HL-60/S4 (cell line): ENCODE measurements around the gene FXYD6.
"Not testable (repeated sequence)": the region's sequence is repeated elsewhere in the genome, so short reads cannot be mapped to it uniquely, and the experiment has no call there.

Experiments
- in situ Hi-C: fragments of 300-500 bp; cut with MboI; formaldehyde crosslinking; loops from 2 replicates; pipeline ENCODE4 v1.14.3; 2022; ENCODE audit warnings: low sequenced_read_pairs

FXYD6 gene

GRCh38 chr11:117871784-117872183, 4.7 kb downstream of the FXYD6 start:
- in situ Hi-C loops: no loop called here

DNA sequence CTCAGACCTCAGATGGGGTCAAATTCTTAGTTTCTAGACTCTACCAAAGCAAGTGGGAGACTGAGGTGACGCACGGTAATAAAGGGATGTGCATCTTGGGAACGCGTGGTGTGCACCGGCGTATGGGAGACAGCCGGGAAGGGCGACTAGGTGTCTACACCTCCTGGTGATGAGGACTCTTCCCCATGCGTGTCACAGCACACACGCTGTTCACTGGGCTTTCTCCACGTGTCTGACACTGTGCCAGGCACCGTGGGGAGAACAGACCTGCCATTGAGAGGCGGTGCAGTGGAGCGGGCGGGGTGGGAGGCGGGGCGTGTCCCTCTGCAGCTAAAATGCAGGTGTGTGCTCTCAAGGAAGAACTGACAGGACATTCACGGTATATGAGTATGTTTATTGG, 5.3 kb downstream of the FXYD6 start:
- in situ Hi-C loops: no loop called here

GRCh38 chr11:117870103-117870952, 6.1 kb downstream of the FXYD6 start:
- in situ Hi-C loops: no loop called here

GRCh38 chr11:117869604-117870003, 6.9 kb downstream of the FXYD6 start:
- in situ Hi-C loops: no loop called here

DNA sequence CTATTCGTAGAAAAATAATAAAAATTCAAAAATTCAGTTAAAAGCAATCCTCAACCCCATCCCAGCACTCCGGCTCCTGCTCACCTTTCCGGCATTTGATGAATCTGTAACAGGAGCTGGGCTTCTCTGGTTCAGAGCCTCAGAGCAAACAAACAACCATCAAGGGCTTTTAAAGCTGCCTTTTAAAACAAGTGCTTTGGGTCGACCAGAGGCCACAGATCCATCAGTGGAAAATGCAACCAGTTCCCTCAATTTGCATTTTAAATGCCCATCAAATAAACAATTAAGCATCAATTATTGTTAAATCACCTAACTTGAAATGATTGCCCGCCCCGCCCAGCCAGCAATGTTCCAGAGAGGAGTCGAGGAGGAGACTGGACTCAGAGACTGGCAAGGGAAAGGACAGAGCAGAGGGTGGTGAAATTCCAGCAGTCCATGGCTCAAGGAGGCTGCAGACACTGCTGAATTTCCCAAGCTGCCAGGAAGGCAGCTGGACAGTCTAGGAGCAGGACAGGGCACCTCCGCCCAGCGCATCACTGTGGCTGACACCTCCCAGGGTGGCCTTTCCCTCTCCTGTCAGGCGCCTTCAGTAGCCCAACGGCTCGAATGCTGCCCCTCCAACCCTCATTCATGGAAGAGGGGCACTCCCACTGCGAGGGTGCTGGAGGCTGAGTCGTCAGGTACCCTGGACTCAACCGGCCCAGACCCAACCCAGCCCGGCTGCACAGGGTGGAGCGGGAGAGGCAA, 7.5 kb downstream of the FXYD6 start:
- in situ Hi-C loops: no loop called here

GRCh38 chr11:117868088-117868487, 8.4 kb downstream of the FXYD6 start:
- in situ Hi-C loops: no loop called here

GRCh38 chr11:117866526-117866925, 9.9 kb downstream of the FXYD6 start:
- in situ Hi-C loops: no loop called here

DNA sequence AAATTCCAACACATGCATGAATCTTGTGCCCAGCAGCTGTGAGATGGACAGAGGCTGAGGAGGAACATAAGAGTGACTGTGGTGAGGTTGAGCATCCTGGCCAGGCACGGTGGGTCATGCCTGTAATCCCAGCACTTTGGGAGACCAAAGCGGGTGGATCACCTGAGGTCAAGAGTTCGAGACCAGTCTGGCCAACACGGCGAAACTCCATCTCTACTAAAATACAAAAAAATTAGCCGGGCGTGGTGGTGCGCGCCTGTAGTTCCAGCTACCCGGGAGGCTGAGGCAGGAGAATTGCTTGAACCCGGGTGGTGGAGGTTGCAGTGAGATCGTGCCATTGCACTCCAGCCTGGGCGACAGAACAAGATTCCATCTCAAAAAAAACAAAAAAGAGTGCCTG, 10.9 kb downstream of the FXYD6 start:
- in situ Hi-C loops: not testable (repeated sequence)

GRCh38 chr11:117863383-117863782, 13.1 kb downstream of the FXYD6 start:
- in situ Hi-C loops: no loop called here

GRCh38 chr11:117862753-117863152, 13.7 kb downstream of the FXYD6 start:
- in situ Hi-C loops: no loop called here

- in situ Hi-C loops: no loop called here
Measured at GRCh38 chr11:117862019-117862725, 14.3 kb downstream of the FXYD6 start.

- in situ Hi-C loops: no loop called here
Measured at GRCh38 chr11:117861151-117862018, 15.1 kb downstream of the FXYD6 start.

- in situ Hi-C loops: no loop called here
Measured at GRCh38 chr11:117860139-117860538, 16.3 kb downstream of the FXYD6 start.

DNA sequence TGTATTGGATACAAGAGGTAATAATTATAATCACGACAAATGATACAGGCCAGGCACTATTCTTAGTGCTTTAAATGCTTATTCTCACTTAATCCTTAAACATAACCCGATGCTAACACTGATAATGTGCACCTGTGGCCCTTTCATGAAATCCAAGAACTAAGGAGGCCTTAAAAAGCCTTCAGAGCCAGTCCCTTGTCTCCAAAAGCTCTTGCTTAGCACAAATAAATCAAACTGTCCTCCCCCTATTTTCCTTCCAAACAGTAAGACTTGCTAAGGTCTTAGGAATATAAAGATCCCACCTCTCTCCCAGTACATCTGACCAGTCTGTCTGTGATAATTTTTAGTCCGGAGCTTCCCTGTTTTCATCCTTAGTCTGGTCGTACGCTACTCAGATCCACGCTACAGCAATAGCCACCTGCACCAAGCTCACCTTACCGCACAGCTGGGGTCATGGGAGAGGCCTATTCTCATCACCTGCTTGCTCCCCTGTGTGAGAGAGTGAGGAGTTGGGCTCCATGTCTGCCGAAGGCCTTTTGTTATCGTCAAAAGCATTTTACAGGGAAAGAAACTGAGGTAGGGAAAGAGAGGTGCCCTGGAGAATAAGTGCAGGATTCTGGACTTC, 16.9 kb downstream of the FXYD6 start:
- in situ Hi-C loops: no loop called here

DNA sequence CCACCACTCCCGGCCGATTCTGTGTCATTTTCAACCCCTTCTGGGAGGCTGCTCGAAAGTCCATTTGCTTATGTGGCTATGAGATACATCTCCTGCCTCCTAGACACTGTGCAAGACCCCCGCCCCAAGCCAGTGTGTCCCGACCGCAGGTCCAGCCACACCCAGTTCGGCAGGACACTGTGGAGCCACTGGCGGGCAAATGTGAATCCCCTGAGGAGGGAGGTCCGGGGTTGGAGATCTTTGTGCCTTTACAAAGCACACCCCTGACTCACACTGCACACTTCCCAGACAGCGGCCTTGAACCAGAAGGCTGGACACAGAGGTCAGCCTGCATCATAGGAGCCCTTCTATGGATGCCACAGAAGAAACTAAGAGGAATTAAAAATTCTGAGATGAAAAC, 17.4 kb downstream of the FXYD6 start:
- in situ Hi-C loops: no loop called here

DNA sequence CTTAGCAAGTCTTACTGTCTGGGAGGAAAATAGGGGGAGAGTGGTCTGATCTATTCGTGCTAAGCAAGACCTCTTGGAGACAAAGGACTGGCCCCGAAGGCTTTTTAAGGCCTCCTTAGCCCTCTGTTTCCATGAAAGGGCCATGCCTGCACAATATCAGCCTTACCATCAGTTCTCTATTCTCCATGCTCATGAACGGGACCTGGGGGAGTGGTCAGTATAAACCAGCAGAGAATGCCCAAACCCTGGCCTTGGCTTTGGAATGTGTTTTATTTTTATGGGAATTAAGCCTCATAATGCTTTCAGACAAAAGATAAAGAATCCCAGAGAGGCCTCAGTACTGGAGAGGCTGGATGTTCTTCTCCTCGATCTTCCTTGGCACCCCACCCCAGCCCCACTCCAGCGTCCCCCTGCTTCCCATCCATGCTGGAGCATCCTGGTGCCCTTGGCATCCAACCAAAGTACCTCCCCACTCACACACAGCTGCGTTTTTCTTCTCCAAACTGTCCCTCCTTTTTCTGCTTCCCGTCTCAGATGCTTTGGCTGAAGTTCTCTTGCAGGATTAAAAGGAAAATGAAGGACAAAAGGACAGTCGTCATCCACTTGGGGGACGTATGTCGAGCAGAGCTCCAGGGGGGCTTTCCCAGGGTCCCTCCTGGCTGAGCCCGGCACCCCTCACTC, 18.6 kb downstream of the FXYD6 start:
- in situ Hi-C loops: no loop called here

GRCh38 chr11:117855912-117856651, 20.4 kb downstream of the FXYD6 start:
- in situ Hi-C loops: no loop called here

DNA sequence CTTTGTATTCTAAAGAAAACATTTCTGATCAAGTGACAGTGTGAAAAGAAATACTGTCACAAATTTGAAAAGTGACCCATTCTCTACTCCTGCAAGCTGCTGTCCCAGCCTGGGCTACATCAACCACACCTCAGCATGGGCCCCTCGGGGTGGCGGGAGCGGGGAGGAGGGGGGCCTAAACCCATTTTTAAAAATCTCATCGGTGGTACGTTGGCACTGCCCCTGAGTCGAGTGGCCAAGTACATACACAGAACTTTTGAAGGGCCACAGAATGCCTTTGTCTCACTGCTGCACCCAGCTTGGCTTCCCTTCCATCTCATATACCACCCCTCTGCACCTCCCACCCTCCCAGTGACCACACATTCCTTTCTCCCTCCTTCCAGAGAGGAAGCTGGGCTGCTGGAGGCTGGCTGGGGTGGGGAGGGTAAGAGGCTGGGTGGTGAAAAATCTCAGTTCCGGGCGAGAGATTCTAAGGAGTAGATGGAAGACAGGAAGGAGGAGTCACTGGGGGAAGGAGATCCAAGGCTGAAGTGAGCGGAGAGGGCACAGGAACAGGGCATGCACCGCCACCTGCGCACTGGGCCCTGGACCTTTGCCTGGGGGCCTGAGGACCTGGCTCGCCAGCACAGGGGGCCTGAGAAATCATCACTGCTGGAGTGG, 21.1 kb downstream of the FXYD6 start:
- in situ Hi-C loops: no loop called here
